ENCODE results near the gene FNDC1.

GRCh38 chr6:159131709-159132108 is 37.5 kb upstream of the FNDC1 start:
- TF ChIP-seq, protein P1, sequence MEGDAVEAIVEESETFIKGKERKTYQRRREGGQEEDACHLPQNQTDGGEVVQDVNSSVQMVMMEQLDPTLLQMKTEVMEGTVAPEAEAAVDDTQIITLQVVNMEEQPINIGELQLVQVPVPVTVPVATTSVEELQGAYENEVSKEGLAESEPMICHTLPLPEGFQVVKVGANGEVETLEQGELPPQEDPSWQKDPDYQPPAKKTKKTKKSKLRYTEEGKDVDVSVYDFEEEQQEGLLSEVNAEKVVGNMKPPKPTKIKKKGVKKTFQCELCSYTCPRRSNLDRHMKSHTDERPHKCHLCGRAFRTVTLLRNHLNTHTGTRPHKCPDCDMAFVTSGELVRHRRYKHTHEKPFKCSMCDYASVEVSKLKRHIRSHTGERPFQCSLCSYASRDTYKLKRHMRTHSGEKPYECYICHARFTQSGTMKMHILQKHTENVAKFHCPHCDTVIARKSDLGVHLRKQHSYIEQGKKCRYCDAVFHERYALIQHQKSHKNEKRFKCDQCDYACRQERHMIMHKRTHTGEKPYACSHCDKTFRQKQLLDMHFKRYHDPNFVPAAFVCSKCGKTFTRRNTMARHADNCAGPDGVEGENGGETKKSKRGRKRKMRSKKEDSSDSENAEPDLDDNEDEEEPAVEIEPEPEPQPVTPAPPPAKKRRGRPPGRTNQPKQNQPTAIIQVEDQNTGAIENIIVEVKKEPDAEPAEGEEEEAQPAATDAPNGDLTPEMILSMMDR (IDR thresholded peaks at IDR 0.05), result no peak
- TF ChIP-seq POLR2A (IDR thresholded peaks at IDR 0.05), result no peak

All from lower leg skin (tissue), 3 donors.